ENCODE data around the gene PLD3. TPM values are rescaled to one million over a fixed set of nuclear protein-coding genes. Genes with fewer than 3 reads are reported as not detected.

Gene PLD3
- total RNA-seq (166 and 172 TPM in 2 replicates), polyA plus RNA-seq (479 and 620 TPM in 2 replicates), polyA minus RNA-seq (202 TPM in 2 replicates), Bru-seq, nascent RNA (percentile 58 among the genes with signal in this experiment), BruChase-seq, experiment 1, labeled RNA remaining after a 6-hour chase (percentile 78 among the genes with signal in this experiment), BruChase-seq, experiment 2, labeled RNA remaining after a 2-hour chase (percentile 68 among the genes with signal in this experiment)
- 202 and 293 TPM in 2 replicates for polyA plus RNA-seq (2011; cell fraction: cytosol; rRNA removed)
- polyA plus RNA-seq (2011; cell fraction: nucleus; rRNA removed): 130 and 145 TPM in 2 replicates
- polyA plus RNA-seq (2012): 206 and 364 TPM in 2 replicates
- polyA minus RNA-seq (2011; cell fraction: cytosol; rRNA and poly(A)+ RNA removed): 52.1 TPM
- polyA minus RNA-seq (2011; cell fraction: nucleus; rRNA and poly(A)+ RNA removed): 52.2 and 78.1 TPM in 2 replicates
- long read RNA-seq, transcript PLD3-213 (3 exons, 750 nt): minor isoform, 16 of 642 reads
- long read RNA-seq, transcript PLD3-207 (13 exons, 2,140 nt): major isoform, 42 of 642 reads
- long read RNA-seq, transcript PLD3-201 (13 exons, 1,906 nt): minor isoform, 7 of 642 reads
- long read RNA-seq, partial matches to known transcripts: 328 of 642 reads
- long read RNA-seq, other reads (novel, unspliced or antisense): 245 of 642 reads

GRCh38 chr19:40348125-40348913, at the start of gene PLD3, which contains the start of gene C19orf47:
TSS of gene PLD3 (plus strand) at chr19:40348695. CDS start at chr19:40366484, 17,789 bp downstream.
TSS of gene C19orf47 (minus strand) at chr19:40348397. CDS start at chr19:40341857, 6,540 bp downstream.
- Histone ChIP-seq H2AFZ (ENCODE audit: low read depth, low read length) (peak within 1 kb of the TSS; percentile 93), H3K27ac (ENCODE audit: insufficient read depth, low read depth, low read length) (peak within 1 kb of the TSS; percentile 83), H3K9me3 (replicated peaks; ENCODE audit: control insufficient read depth, insufficient read depth, low read length) (no peaks in the 10 kb centered on the region), H3K36me3 (ENCODE audit: control insufficient read depth in 2 of 2, extremely low read depth in 1 of 2, insufficient read depth in 2 of 2, low read length in 2 of 2) (no peaks in the 10 kb centered on the region), H3K4me2 (ENCODE audit: insufficient read depth, low read length) (peak within 1 kb of the TSS; percentile 97), H3K4me3 (replicated peaks in 1 of 3; ENCODE audit: insufficient read depth in 1 of 3, low read depth in 1 of 3, low read length in 3 of 3) (peak within 1 kb of the TSS; percentile 65 to 98 (median 95)), H3K79me2 (ENCODE audit: control insufficient read depth, insufficient read depth, low read length) (peaks cover 33% of the 10 kb centered on the region), H3K9ac (replicated peaks; ENCODE audit: extremely low read depth, insufficient read depth, low read length) (peak within 1 kb of the TSS; percentile 94), H3K9me1 (replicated peaks; ENCODE audit: control insufficient read depth, extremely low read depth, insufficient read depth, low read length) (no peaks in the 10 kb centered on the region), H3K4me1 (ENCODE audit: control insufficient read depth, extremely low read depth, insufficient read depth, low read length) (peaks cover 13% of the 10 kb centered on the region), H3K27me3 (ENCODE audit: control insufficient read depth in 2 of 2, insufficient read depth in 2 of 2, low read length in 2 of 2) (no peaks in the 10 kb centered on the region), H4K20me1 (replicated peaks; ENCODE audit: control insufficient read depth, extremely low read depth, insufficient read depth, low read length) (no peaks in the 10 kb centered on the region)
- ChIA-PET POLR2A (interaction anchor here (0.7 to 0.9 kb wide), 5 partner anchors 11 to 1708 kb away, joined by 3 to 6 read pairs (median 5); no protein-coding TSS in a partner anchor), CTCF (interaction anchor here (0.8 to 2.0 kb wide), 6 partner anchors 10 to 251 kb away, joined by 3 to 8 read pairs (median 3); no protein-coding TSS in a partner anchor)
- intact Hi-C loops (cut with micrococcal nuclease): loop anchor here (1.0 to 5.0 kb wide), 6 partner anchors 54 to 249 kb away; partner anchors contain the start of genes AKT2, BLVRB and SPTBN4
- dilution Hi-C loops (cut with MboI; ENCODE audit: extremely low pct_ligation_motif_present, low sequenced_read_pairs): no loop called here
- TF ChIP-seq MYC (IDR thresholded peaks at IDR 0.05; ENCODE audit: low read depth, low read length) (no peak), POLR2A (IDR thresholded peaks at IDR 0.05; ENCODE audit: low read depth, low read length) (peak; percentile 98), JUN (IDR thresholded peaks at IDR 0.05; ENCODE audit: borderline replicate concordance, insufficient read depth, insufficient read length, low read depth) (no peak), POLR2AphosphoS5 (IDR thresholded peaks at IDR 0.05; ENCODE audit: insufficient read depth, low read depth, low read length) (peak; percentile 90), GATA2 (IDR thresholded peaks at IDR 0.05; ENCODE audit: insufficient read depth, insufficient read length, low read depth, low read length) (no peak), FOS (IDR thresholded peaks at IDR 0.05; ENCODE audit: borderline replicate concordance, insufficient read depth, low read length) (no peak)
- TF ChIP-seq, protein P1, sequence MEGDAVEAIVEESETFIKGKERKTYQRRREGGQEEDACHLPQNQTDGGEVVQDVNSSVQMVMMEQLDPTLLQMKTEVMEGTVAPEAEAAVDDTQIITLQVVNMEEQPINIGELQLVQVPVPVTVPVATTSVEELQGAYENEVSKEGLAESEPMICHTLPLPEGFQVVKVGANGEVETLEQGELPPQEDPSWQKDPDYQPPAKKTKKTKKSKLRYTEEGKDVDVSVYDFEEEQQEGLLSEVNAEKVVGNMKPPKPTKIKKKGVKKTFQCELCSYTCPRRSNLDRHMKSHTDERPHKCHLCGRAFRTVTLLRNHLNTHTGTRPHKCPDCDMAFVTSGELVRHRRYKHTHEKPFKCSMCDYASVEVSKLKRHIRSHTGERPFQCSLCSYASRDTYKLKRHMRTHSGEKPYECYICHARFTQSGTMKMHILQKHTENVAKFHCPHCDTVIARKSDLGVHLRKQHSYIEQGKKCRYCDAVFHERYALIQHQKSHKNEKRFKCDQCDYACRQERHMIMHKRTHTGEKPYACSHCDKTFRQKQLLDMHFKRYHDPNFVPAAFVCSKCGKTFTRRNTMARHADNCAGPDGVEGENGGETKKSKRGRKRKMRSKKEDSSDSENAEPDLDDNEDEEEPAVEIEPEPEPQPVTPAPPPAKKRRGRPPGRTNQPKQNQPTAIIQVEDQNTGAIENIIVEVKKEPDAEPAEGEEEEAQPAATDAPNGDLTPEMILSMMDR (IDR thresholded peaks at IDR 0.05; ENCODE audit: extremely low read depth in 1 of 2, insufficient read depth in 1 of 2, low read depth in 1 of 2, low read length in 2 of 2): no peak
- TF ChIP-seq, protein P2, sequence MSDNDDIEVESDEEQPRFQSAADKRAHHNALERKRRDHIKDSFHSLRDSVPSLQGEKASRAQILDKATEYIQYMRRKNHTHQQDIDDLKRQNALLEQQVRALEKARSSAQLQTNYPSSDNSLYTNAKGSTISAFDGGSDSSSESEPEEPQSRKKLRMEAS (IDR thresholded peaks at IDR 0.05; ENCODE audit: insufficient read depth, insufficient read length): peak; percentile 100
- DNase-seq (ENCODE audit: low read depth, low spot score) (peak; percentile 99), FAIRE-seq (peak; percentile 96)
- no TSS peak for BruUV-seq (replicated peaks)

All from endothelial cell of umbilical vein (primary cell).